COR-L47 (cell line): ENCODE measurements around the gene ADCY2.

Source experiments
- DNase-seq: peaks from one replicate; lab custom pipeline; 2025; lab: John Stamatoyannopoulos, UW

Gene ADCY2

GRCh38 chr5:7667216-7667767 is 271.4 kb downstream of the ADCY2 start:
- no peak for DNase-seq

GRCh38 chr5:7668161-7668560 is 272.2 kb downstream of the ADCY2 start:
- no peak for DNase-seq

GRCh38 chr5:7668627-7669026 is 272.7 kb downstream of the ADCY2 start:
- no peak for DNase-seq

- no peak for DNase-seq
These were observed 275.5 kb downstream of the ADCY2 start for GRCh38 chr5:7671381-7671993.

GRCh38 chr5:7673658-7674057 is 277.7 kb downstream of the ADCY2 start:
- DNase-seq: no peak

- DNase-seq: no peak
These were observed 280.5 kb downstream of the ADCY2 start for GRCh38 chr5:7676455-7676854.

- DNase-seq: no peak
These were observed 282.1 kb downstream of the ADCY2 start for GRCh38 chr5:7678030-7678429.

- DNase-seq: no peak
These were observed 283.7 kb downstream of the ADCY2 start for GRCh38 chr5:7679663-7680062.

- DNase-seq: no peak
These were observed 284.3 kb downstream of the ADCY2 start for GRCh38 chr5:7680260-7680659.

GRCh38 chr5:7682379-7682778 is 286.4 kb downstream of the ADCY2 start:
- no peak for DNase-seq

- DNase-seq: no peak
These were observed 287.8 kb downstream of the ADCY2 start for GRCh38 chr5:7683753-7684152.

GRCh38 chr5:7684826-7685225 is 288.9 kb downstream of the ADCY2 start:
- DNase-seq: no peak

GRCh38 chr5:7686794-7687193 is 290.9 kb downstream of the ADCY2 start:
- DNase-seq: no peak

- no peak for DNase-seq
These were observed 294.6 kb downstream of the ADCY2 start for GRCh38 chr5:7690557-7690956.

- DNase-seq: no peak
These were observed 309.3 kb downstream of the ADCY2 start for GRCh38 chr5:7705261-7705660.

GRCh38 chr5:7705736-7706135 is 309.8 kb downstream of the ADCY2 start:
- no peak for DNase-seq

- DNase-seq: no peak
These were observed 310.3 kb downstream of the ADCY2 start for GRCh38 chr5:7706256-7706655.

GRCh38 chr5:7714119-7714518 is 318.2 kb downstream of the ADCY2 start:
- no peak for DNase-seq

GRCh38 chr5:7714697-7715096 is 318.8 kb downstream of the ADCY2 start:
- no peak for DNase-seq

- DNase-seq: no peak
These were observed 321.8 kb downstream of the ADCY2 start for GRCh38 chr5:7717691-7718090.

GRCh38 chr5:7728076-7728475 is 332.1 kb downstream of the ADCY2 start:
- no peak for DNase-seq

- DNase-seq: no peak
These were observed 345.6 kb downstream of the ADCY2 start for GRCh38 chr5:7741415-7742065.

- no peak for DNase-seq
These were observed 346.3 kb downstream of the ADCY2 start for GRCh38 chr5:7742241-7742656.
